ENCODE measurements around the gene ARHGAP10. TPM values are rescaled to one million over a fixed set of nuclear protein-coding genes. Genes with fewer than 3 reads are reported as not detected.
"Not testable (repeated sequence)": the region's sequence is repeated elsewhere in the genome, so short reads cannot be mapped to it uniquely, and the experiment has no call there.

ARHGAP10 gene
- polyA plus RNA-seq, 3 donors = 9.0 to 33.5 (median 22.7) TPM

GRCh38 chr4:148069895-148070178 lies 337.9 kb downstream of the ARHGAP10 start:
- no peak overlapping the region for H3K27ac ChIP-seq (ENCODE audit: low read depth, low read length)
- WGBS, 3 donors = 51 to 58% (median 53%) methylated on average over 3 of the region's 3 CpGs

- 87 to 98% (median 90%) methylated on average over 4 of the region's 4 CpGs for WGBS, 3 donors
- no peak overlapping the region for H3K27ac ChIP-seq (ENCODE audit: low read depth, low read length)
These were observed 339.1 kb downstream of the ARHGAP10 start for GRCh38 chr4:148071009-148071408.

- no peak overlapping the region for H3K27ac ChIP-seq (ENCODE audit: low read depth, low read length)
- WGBS, 3 donors = 93 to 96% (median 96%) methylated on average over 9 of the region's 9 CpGs
These were observed 340.9 kb downstream of the ARHGAP10 start for GRCh38 chr4:148072789-148073188.

- no peak overlapping the region for H3K27ac ChIP-seq (ENCODE audit: low read depth, low read length)
- 89 to 93% (median 90%) methylated on average over 6 of the region's 6 CpGs for WGBS, 3 donors
These were observed 341.5 kb downstream of the ARHGAP10 start for GRCh38 chr4:148073349-148073748.

- WGBS, 3 donors = 90 to 97% (median 97%) methylated on average over 5 of the region's 5 CpGs
- no peak overlapping the region for H3K27ac ChIP-seq (ENCODE audit: low read depth, low read length)
These were observed 342.6 kb downstream of the ARHGAP10 start for GRCh38 chr4:148074462-148074861.

- H3K27ac ChIP-seq (ENCODE audit: low read depth, low read length) = no peak overlapping the region
- WGBS, 3 donors = 92 to 98% (median 95%) methylated on average over 3 of the region's 3 CpGs
These were observed 343.6 kb downstream of the ARHGAP10 start for GRCh38 chr4:148075438-148075837.

- H3K27ac ChIP-seq (ENCODE audit: low read depth, low read length) = no peak overlapping the region
- 92 to 94% (median 93%) methylated on average over 5 of the region's 5 CpGs for WGBS, 3 donors
These were observed 345.1 kb downstream of the ARHGAP10 start for GRCh38 chr4:148076964-148077363.

- WGBS, 3 donors = 95 to 97% (median 95%) methylated on average over 1 of the region's 1 CpG
- H3K27ac ChIP-seq (ENCODE audit: low read depth, low read length) = no peak overlapping the region
These were observed 345.7 kb downstream of the ARHGAP10 start for GRCh38 chr4:148077581-148077980.

- no peak overlapping the region for H3K27ac ChIP-seq (ENCODE audit: low read depth, low read length)
- WGBS, 3 donors = 91 to 98% (median 96%) methylated on average over 2 of the region's 2 CpGs
These were observed 346.2 kb downstream of the ARHGAP10 start for GRCh38 chr4:148078061-148078460.

- 77 to 80% (median 77%) methylated on average over 7 of the region's 7 CpGs for WGBS, 3 donors
- no peak overlapping the region for H3K27ac ChIP-seq (ENCODE audit: low read depth, low read length)
These were observed 348.1 kb downstream of the ARHGAP10 start for GRCh38 chr4:148079961-148080360.

GRCh38 chr4:148081267-148081666 lies 349.4 kb downstream of the ARHGAP10 start:
- no peak overlapping the region for H3K27ac ChIP-seq (ENCODE audit: low read depth, low read length)
- 97 to 98% (median 98%) methylated on average over 12 of the region's 12 CpGs for WGBS, 3 donors

GRCh38 chr4:148081745-148082144 lies 349.9 kb downstream of the ARHGAP10 start:
- 86 to 95% (median 95%) methylated on average over 3 of the region's 3 CpGs for WGBS, 3 donors

GRCh38 chr4:148083073-148083472 lies 351.2 kb downstream of the ARHGAP10 start:
- not testable (repeated sequence) for H3K27ac ChIP-seq (ENCODE audit: low read depth, low read length)
- WGBS, 3 donors = 95 to 99% (median 99%) methylated on average over 4 of the region's 4 CpGs

More at GRCh38 chr4:148081745-148082144, 349.9 kb downstream of the ARHGAP10 start:
- no peak overlapping the region for H3K27ac ChIP-seq (ENCODE audit: low read depth, low read length)

- no peak overlapping the region for H3K27ac ChIP-seq (ENCODE audit: low read depth, low read length)
- WGBS, 3 donors = 88 to 95% (median 94%) methylated on average over 6 of the region's 6 CpGs
These were observed 357.7 kb downstream of the ARHGAP10 start for GRCh38 chr4:148089624-148090023.

GRCh38 chr4:148090029-148090428 lies 358.1 kb downstream of the ARHGAP10 start:
- 89 to 91% (median 90%) methylated on average over 6 of the region's 6 CpGs for WGBS, 3 donors
- no peak overlapping the region for H3K27ac ChIP-seq (ENCODE audit: low read depth, low read length)

- 94 to 95% (median 95%) methylated on average over 17 of the region's 17 CpGs for WGBS, 3 donors
These were observed 358.9 kb downstream of the ARHGAP10 start for GRCh38 chr4:148090503-148091476.

GRCh38 chr4:148091896-148092295 lies 360.0 kb downstream of the ARHGAP10 start:
- WGBS, 3 donors = 79 to 86% (median 81%) methylated on average over 4 of the region's 4 CpGs
- no peak overlapping the region for H3K27ac ChIP-seq (ENCODE audit: low read depth, low read length)

More at GRCh38 chr4:148090503-148091476, 358.9 kb downstream of the ARHGAP10 start:
- no peak overlapping the region for H3K27ac ChIP-seq (ENCODE audit: low read depth, low read length)

- H3K27ac ChIP-seq (ENCODE audit: low read depth, low read length) = no peak overlapping the region
- 94 to 96% (median 95%) methylated on average over 11 of the region's 11 CpGs for WGBS, 3 donors
These were observed 360.6 kb downstream of the ARHGAP10 start for GRCh38 chr4:148092316-148093014.

GRCh38 chr4:148093065-148093464 lies 361.2 kb downstream of the ARHGAP10 start:
- 95 to 96% (median 95%) methylated on average over 5 of the region's 5 CpGs for WGBS, 3 donors
- no peak overlapping the region for H3K27ac ChIP-seq (ENCODE audit: low read depth, low read length)
